Measurements from ENCODE around the gene MYCBP. TPM values are rescaled to one million over a fixed set of nuclear protein-coding genes. Genes with fewer than 3 reads are reported as not detected.

Gene MYCBP
- total RNA-seq, 1 experiment from 2014 or later = 17.4 TPM

- ChIA-PET CTCF (no interaction called here), POLR2A (no interaction called here)
- ATAC-seq = no peak
Measured at GRCh38 chr1:38867208-38867607, 5.9 kb downstream of the MYCBP start.

GRCh38 chr1:38865112-38865715 is 7.9 kb downstream of the MYCBP start:
- CTCF ChIA-PET = no interaction called here
- Histone ChIP-seq H3K27me3 (ENCODE audit: control insufficient read depth, insufficient read depth, low read length) (no peaks in the 10 kb centered on the region), H3K27ac (ENCODE audit: low read length) (no peak overlapping the region), H3K9me3 (ENCODE audit: control insufficient read depth, insufficient read depth, low read depth, low read length) (no peaks in the 10 kb centered on the region), H3K4me3 (ENCODE audit: low read depth in 2 of 2, low read length in 2 of 2) (no peak overlapping the region), H3K4me1 (ENCODE audit: control insufficient read depth, insufficient read depth, low read length) (no peaks in the 10 kb centered on the region), H3K36me3 (ENCODE audit: control insufficient read depth, insufficient read depth, low read length) (peaks cover 6% of the 10 kb centered on the region)
- no peak for DNase-seq (ENCODE audit: low read depth, low spot score)
- ATAC-seq = no peak
- POLR2A ChIA-PET = interaction anchor here (0.6 kb wide), 1 partner anchor 172 kb away, joined by 3 read pairs; no protein-coding TSS in a partner anchor
- intact Hi-C loops (cut with micrococcal nuclease; ENCODE audit: unreplicated experiment) = no loop called here
- in situ Hi-C loops (cut with HindIII; ENCODE audit: low pct_unique_long_range_greater_than_20kb, low sequenced_read_pairs) = no loop called here
- BruUV-seq (replicated peaks) = no TSS peak
- TF ChIP-seq TCF7L2 (IDR thresholded peaks at IDR 0.05; ENCODE audit: low read depth, low read length) (no peak), CTCF (IDR thresholded peaks at IDR 0.05) (no peak), POLR2AphosphoS5 (IDR thresholded peaks at IDR 0.05; ENCODE audit: low read depth, low read length) (no peak), REST (IDR thresholded peaks at IDR 0.05; ENCODE audit: insufficient read depth in 1 of 2, low read depth in 2 of 2, low read length in 1 of 2) (no peak), SIN3A (IDR thresholded peaks at IDR 0.05; ENCODE audit: borderline replicate concordance, insufficient read depth, low read depth, low read length) (no peak)

More at GRCh38 chr1:38867208-38867607, 5.9 kb downstream of the MYCBP start:
- Histone ChIP-seq H3K9me3 (ENCODE audit: control insufficient read depth, insufficient read depth, low read depth, low read length) (no peaks in the 10 kb centered on the region), H3K4me3 (ENCODE audit: low read depth in 2 of 2, low read length in 2 of 2) (no peak overlapping the region), H3K4me1 (ENCODE audit: control insufficient read depth, insufficient read depth, low read length) (peaks cover 6% of the 10 kb centered on the region), H3K36me3 (ENCODE audit: control insufficient read depth, insufficient read depth, low read length) (peaks cover 6% of the 10 kb centered on the region), H3K27me3 (ENCODE audit: control insufficient read depth, insufficient read depth, low read length) (no peaks in the 10 kb centered on the region), H3K27ac (ENCODE audit: low read length) (no peak overlapping the region)
- no TSS peak for BruUV-seq (replicated peaks)
- TF ChIP-seq CTCF (IDR thresholded peaks at IDR 0.05) (no peak), POLR2AphosphoS5 (IDR thresholded peaks at IDR 0.05; ENCODE audit: low read depth, low read length) (no peak), TCF7L2 (IDR thresholded peaks at IDR 0.05; ENCODE audit: low read depth, low read length) (no peak), SIN3A (IDR thresholded peaks at IDR 0.05; ENCODE audit: borderline replicate concordance, insufficient read depth, low read depth, low read length) (no peak), REST (IDR thresholded peaks at IDR 0.05; ENCODE audit: insufficient read depth in 1 of 2, low read depth in 2 of 2, low read length in 1 of 2) (no peak)
- intact Hi-C loops (cut with micrococcal nuclease; ENCODE audit: unreplicated experiment) (no loop called here), in situ Hi-C loops (cut with HindIII; ENCODE audit: low pct_unique_long_range_greater_than_20kb, low sequenced_read_pairs) (no loop called here)
- DNase-seq (ENCODE audit: low read depth, low spot score) = no peak
